Smooth muscle cell of the brain vasculature (primary cell): ENCODE measurements around the gene TIAM1.

ENCODE experiments used
- DNase-seq: peaks from one replicate; pipeline ENCODE4 v3.0.0-alpha.2; 2012; ENCODE audit warnings: low read depth, low spot score

Gene TIAM1, protein sequence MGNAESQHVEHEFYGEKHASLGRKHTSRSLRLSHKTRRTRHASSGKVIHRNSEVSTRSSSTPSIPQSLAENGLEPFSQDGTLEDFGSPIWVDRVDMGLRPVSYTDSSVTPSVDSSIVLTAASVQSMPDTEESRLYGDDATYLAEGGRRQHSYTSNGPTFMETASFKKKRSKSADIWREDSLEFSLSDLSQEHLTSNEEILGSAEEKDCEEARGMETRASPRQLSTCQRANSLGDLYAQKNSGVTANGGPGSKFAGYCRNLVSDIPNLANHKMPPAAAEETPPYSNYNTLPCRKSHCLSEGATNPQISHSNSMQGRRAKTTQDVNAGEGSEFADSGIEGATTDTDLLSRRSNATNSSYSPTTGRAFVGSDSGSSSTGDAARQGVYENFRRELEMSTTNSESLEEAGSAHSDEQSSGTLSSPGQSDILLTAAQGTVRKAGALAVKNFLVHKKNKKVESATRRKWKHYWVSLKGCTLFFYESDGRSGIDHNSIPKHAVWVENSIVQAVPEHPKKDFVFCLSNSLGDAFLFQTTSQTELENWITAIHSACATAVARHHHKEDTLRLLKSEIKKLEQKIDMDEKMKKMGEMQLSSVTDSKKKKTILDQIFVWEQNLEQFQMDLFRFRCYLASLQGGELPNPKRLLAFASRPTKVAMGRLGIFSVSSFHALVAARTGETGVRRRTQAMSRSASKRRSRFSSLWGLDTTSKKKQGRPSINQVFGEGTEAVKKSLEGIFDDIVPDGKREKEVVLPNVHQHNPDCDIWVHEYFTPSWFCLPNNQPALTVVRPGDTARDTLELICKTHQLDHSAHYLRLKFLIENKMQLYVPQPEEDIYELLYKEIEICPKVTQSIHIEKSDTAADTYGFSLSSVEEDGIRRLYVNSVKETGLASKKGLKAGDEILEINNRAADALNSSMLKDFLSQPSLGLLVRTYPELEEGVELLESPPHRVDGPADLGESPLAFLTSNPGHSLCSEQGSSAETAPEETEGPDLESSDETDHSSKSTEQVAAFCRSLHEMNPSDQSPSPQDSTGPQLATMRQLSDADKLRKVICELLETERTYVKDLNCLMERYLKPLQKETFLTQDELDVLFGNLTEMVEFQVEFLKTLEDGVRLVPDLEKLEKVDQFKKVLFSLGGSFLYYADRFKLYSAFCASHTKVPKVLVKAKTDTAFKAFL (N-terminal part only)

DNA sequence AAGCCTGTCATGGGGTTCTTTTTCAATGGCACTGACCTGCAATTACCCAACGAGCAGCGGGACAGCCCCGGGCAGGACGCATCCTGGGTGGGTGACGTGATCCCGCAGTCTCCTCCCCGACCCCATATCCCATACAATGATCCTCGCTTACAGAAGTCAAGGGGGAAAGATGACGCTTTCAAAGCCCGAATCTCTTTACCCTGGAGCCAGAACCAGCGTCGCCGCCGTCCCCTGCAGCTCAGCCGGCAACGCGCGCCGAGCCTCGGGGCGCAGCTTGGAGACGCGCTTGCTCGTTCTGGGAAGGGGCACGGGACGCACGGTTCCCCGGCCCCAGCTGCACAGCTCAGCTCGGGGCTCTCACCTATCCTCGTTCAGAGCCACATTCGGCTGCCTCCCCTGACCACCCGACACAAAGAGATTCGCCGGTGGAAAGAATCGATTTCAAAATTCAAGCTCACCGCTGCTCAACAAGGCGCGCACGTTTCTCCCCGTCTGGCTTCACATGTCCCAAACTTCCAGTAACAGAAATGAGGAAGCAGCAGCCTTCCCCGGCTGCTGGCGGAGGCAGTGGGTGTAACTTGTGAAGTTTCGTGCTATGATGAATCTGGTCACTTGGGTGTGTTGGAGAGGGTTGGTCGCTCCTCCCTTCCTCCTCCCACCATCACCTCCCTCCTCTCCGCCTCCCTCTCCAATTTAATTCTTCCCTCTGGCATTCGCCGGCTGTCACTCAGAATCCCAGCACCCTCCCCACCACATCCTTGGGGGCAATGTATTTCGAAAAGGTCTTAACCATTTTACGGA, at the start of gene TIAM1:
TIAM1 (minus strand) TSS at position 582 of the 801 bp plus-strand sequence. CDS start 77,289 bp downstream, outside the sequence.
- DNase-seq, result no peak

GRCh38 chr21:31387560-31388186, 43.6 kb upstream of the TIAM1 start:
- no peak for DNase-seq

- DNase-seq, result no peak
Observed at GRCh38 chr21:31386006-31386405, 41.9 kb upstream of the TIAM1 start.

GRCh38 chr21:31383770-31384169, 39.7 kb upstream of the TIAM1 start:
- DNase-seq, result no peak

- DNase-seq, result no peak
Observed at GRCh38 chr21:31382060-31382459, 38.0 kb upstream of the TIAM1 start.

GRCh38 chr21:31376301-31376700, 32.2 kb upstream of the TIAM1 start:
- DNase-seq, result no peak

DNA sequence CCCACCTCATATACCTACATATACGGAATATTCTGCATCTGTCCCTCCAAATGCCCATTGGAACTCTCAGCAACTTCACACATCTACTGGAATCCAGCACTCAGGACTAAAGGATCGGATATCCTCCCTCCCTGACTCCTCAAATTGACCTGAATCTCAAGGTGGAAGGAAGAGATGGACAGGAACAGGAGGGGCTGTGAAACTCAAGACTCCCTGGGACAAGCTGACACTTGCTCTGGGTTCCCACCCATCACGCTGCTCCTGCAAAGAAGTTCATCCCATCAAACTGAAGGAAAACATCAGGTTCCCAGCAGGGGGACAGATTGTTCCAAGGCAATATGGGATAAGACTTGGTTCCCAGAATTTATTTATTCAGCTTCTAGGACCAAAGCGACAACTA, 30.3 kb upstream of the TIAM1 start:
- no peak for DNase-seq

DNA sequence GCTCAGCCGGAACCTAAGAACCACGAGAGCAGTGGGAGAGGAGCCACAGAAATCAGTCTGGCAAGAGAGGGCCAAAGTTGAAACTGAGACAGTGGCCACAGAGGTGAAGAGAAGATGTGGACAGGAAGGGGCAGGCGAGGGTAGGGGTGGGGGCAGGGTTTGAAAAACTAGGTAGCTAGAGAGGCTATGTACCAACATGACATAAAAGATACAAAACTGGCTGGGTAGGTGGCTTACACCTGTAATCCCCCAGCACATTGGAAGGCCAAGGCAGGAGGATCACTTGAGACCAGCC, 28.4 kb upstream of the TIAM1 start:
- DNase-seq, result no peak

DNA sequence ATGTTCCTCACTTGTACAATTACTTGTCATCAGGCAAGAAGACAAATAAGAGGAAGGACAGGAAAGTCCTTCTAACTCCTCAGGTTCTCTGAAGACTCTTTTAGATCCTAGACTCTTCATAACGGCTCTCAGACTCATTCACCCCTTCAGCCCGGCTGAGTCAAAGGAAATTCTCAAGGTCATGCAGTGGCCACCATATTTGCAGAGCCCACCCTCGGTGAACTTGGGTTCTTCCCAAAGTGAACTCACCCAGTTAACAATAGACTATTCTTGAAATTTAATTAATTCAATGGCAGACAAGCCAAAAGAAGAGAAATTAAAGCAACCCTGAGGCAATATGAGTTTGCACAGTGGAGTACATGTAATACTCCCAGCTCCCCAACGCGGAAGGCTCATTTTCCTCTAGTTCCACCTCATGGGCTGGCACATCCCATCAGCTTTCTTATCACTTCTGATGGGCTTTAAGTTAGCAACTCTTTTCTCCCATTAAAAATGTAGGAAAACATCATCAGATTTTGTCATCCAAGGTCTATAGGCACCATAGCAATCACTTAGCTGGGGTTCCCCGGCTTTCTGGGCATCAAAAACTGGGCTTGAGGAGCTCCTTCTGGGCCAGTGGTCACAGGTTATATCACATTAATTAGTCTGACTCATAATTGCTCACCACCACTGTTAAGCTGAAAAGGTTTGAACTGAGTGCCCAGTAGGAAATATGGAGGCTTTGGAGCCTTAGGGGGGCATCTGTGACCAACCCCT, 27.8 kb upstream of the TIAM1 start:
- no peak for DNase-seq

DNA sequence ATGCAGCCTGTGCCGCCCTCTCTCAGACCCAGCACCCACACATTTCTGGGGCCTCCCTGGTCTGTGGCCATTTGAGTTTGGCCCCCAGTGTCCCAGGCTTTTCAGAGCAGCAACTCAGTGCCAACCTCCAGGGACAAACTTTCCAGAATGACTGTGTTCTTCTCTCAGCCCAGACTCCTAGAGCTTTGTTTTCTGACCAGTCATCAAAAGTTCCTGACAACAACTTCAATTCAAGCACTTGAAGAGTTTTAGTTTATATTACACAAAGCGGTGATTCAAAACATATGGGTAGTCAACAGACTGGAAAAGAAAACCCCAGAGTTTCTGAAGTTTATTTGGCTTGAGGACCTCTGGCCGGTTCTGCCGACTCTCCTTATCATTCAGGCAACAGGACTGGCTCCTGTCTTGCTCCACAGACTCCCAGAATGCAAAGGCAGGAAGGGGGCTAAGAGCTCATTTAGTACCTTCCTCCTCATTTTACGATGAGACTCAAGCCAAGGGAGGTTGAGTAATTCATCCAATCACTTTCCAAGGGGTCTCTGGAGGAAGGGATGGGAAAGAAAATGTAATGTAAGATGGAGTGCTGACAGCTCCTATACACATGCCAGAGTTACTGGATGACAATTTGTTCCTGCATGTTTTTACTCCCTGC, 27.0 kb upstream of the TIAM1 start:
- peak; percentile 32 for DNase-seq

DNA sequence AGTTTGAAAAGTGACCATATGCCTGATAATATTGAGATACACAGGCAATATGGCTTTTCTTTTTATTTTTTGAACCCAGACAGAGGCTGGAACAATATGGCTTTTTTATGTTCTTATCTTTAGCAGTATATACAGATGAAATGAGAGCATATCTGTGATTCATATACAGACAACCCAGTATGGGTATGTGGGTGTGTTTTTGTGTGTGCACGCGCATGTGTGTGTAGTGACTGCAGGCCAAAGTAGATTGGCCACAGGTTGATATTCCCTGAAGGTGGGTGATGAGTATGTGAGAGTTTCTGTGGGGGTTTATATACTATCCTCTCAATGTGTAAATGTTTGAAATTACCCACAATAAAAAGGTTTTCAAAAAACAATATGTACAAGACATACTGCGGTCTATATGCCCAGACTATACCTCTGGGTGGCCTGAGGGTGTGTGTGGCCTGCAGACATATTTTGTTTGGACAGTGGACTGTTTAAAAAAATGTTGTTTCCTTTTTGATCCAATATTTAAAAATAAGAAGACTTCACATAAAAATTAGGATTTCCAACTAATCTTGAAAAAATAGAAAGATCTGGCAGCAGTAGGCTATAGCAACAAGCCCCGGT, 26.3 kb upstream of the TIAM1 start:
- no peak for DNase-seq

GRCh38 chr21:31368361-31368760, 24.3 kb upstream of the TIAM1 start:
- no peak for DNase-seq

- no peak for DNase-seq
Observed at GRCh38 chr21:31367801-31368200, 23.7 kb upstream of the TIAM1 start.

- peak; percentile 62 for DNase-seq
Observed at GRCh38 chr21:31366825-31367224, 22.8 kb upstream of the TIAM1 start.

DNA sequence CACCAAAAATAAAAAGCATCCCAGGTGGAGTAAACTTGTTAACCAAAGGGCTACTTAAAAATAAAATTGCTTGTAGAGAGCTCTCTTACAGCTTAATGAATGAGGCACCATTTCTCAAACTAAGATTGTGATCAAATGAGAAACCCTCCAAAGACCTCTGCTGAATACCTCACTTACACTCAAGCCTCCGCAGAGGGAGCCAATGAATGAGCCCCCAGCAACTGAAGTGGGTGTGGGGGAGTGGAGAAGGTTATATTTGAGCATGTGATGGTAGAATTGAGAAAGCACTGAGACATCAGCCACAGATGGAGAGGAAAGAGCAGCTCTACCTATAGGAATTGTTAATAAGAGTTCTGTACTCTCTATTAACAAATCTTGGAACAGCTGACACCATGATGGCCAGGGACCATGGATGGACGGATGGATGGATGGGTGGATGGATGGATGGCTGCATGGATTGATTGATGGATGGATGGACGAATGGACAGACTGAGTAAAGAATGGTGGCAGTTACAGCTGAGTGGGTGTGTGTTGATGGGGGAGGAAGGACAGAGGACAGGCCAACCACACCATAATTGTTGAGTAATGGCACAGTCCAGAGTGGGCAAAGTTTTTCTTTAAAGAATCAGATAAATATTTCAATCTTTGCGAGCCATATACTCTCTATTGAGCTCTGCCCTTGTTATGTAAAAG, 20.3 kb upstream of the TIAM1 start:
- DNase-seq, result no peak

GRCh38 chr21:31363720-31364119, 19.7 kb upstream of the TIAM1 start:
- no peak for DNase-seq

DNA sequence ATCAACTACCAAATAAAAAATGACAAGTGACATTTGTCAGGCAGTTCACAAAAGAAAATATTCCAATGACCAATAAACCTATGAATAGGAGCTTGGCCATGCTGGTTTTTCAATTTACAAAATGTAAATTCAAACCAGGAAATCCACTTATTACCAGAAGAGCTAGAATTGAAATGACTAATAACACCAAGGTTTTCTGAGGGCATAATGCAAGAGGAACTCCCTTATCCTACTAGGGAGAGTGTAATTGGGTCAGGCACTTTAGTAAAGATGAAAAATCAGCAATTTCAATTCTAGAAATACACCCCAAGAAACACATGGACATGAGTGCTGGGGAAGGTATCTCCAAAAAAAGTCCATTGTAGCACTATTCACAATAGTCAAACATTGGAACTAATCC, 16.7 kb upstream of the TIAM1 start:
- no peak for DNase-seq

- DNase-seq, result no peak
Observed at GRCh38 chr21:31358158-31358557, 14.1 kb upstream of the TIAM1 start.

DNA sequence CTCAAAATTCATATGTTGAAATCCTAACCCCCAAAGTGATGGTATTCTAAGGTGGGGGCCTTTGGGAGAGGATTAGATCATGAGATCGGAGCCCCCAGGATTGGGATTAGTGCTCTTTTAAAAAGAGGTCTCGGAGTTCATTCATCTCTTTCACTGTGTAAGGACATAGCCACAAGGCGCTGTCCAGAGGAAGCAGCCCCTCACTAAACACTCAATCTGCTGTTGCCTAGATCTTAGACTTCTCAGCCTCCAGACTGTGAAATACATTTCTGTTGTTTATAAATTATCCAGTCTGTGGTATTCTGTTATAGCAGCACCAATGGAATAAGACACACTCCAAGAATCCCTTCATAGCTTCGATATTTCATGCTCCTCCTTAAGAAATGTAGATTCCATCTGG, 12.4 kb upstream of the TIAM1 start:
- DNase-seq, result no peak
